Right lung (tissue), 5 donors: ENCODE results near the gene EMC10. TPM values are rescaled to one million over a fixed set of nuclear protein-coding genes. Genes with fewer than 3 reads are reported as not detected.

Source experiments
- polyA plus RNA-seq, 5 donors: library from polyadenylated mRNA; unstranded; fragments of 120-200 nt; gene quantifications; one replicate each; pipeline versions ENCODE4 v1.2.1 to v1.2.3, GENCODE V29; 2013; ENCODE audit warnings: inconsistent platforms in 1 of 5, low replicate concordance in 1 of 5; ENCODE audit not compliant: insufficient read length in 5 of 5, insufficient read depth in 1 of 5

Gene EMC10
- polyA plus RNA-seq, 5 donors: 64.4 to 124 (median 87.2) TPM

Other genes with a start within 250 kb of the EMC10 start
- 10 to 100 TPM; 17.8 to 30.3 (median 25.2) TPM for gene KCNC3, start 147.1 kb upstream of the EMC10 start, polyA plus RNA-seq
- gene NAPSA, start 110.9 kb upstream of the EMC10 start, polyA plus RNA-seq: 10 to 100 TPM; 21.8 to 46.6 (median 36.0) TPM
- 10 to 100 TPM; 24.1 to 45.1 (median 30.3) TPM for gene NR1H2, start 100.0 kb upstream of the EMC10 start, polyA plus RNA-seq
- 10 to 100 TPM; 23.6 to 37.1 (median 29.6) TPM for gene POLD1, start 92.2 kb upstream of the EMC10 start, polyA plus RNA-seq
- under 1 TPM; 0.19 to 0.56 (median 0.43) TPM for gene SPIB, start 57.6 kb upstream of the EMC10 start, polyA plus RNA-seq
- 1 to 10 TPM in 1 of 5 donors, under 1 TPM in 4; 0.08 to 2.9 (median 0.36) TPM for gene MYBPC2, start 43.6 kb upstream of the EMC10 start, polyA plus RNA-seq
- 1 to 10 TPM; 3.4 to 5.3 (median 4.6) TPM for gene GARIN5A, start 341 bp downstream of the EMC10 start, polyA plus RNA-seq
- 10 to 100 TPM; 12.2 to 35.2 (median 19.5) TPM for gene JOSD2, start 34.7 kb downstream of the EMC10 start, polyA plus RNA-seq
- gene ASPDH, start 37.4 kb downstream of the EMC10 start, polyA plus RNA-seq: 1 to 10 TPM in 3 of 5 donors, under 1 TPM in 2; 0.60 to 2.2 (median 1.7) TPM
- 10 to 100 TPM in 3 of 5 donors, 1 to 10 TPM in 2; 7.8 to 20.8 (median 10.9) TPM for gene LRRC4B, start 91.9 kb downstream of the EMC10 start, polyA plus RNA-seq
- under 1 TPM; 0.05 to 0.55 (median 0.14) TPM for gene SYT3, start 163.4 kb downstream of the EMC10 start, polyA plus RNA-seq
- under 1 TPM in 2 of 5 donors, not detected in 3; 0.45 to 0.46 TPM for gene C19orf81, start 172.9 kb downstream of the EMC10 start, polyA plus RNA-seq
- 1 to 10 TPM; 4.1 to 7.5 (median 4.8) TPM for gene SHANK1, start 243.3 kb downstream of the EMC10 start, polyA plus RNA-seq
- gene CLEC11A, start 246.9 kb downstream of the EMC10 start, polyA plus RNA-seq: 10 to 100 TPM; 29.6 to 66.3 (median 36.1) TPM